ENCODE data around the gene HIPK2. TPM values are rescaled to one million over a fixed set of nuclear protein-coding genes. Genes with fewer than 3 reads are reported as not detected.

Gene HIPK2
- total and polyA plus RNA-seq, 2 experiments from 2014 or later, result 7.3 to 16.9 TPM

DNA sequence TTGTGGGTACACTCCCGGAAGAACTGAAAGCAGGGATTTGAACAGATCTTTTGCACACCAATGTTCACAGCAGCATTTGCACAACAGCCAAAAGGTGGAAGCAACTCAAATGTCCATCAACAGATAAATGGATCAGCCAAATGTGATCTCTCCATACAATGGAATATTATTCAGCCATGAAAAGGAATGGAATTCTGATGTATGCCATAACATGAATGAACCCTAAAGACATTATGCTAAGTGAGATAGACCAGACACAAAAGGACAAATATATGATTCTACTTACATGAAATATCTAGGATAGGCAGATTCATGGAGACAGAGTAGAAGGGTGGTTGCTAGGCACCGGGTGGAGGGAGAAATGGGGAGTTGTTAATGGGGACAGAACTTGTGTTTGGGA is 217.6 kb downstream of the HIPK2 start:
- Histone ChIP-seq H4K20me1 (replicated peaks; ENCODE audit: insufficient read depth) (no peaks in the 10 kb centered on the region), H3K4me2 (no peak overlapping the region), H3K36me3 (ENCODE audit: insufficient read depth) (no peaks in the 10 kb centered on the region), H3K4me3 (no peak overlapping the region), H3K27me3 (ENCODE audit: insufficient read depth) (no peaks in the 10 kb centered on the region), H3K4me1 (ENCODE audit: insufficient read depth) (0 out of 2 replicates have a peak, but pooled peaks cover 3% of the 10 kb centered on the region), H3K9me2 (ENCODE audit: insufficient read depth) (no peaks in the 10 kb centered on the region), H3F3A (replicated peaks; ENCODE audit: low read depth) (no peaks in the 10 kb centered on the region), H3K79me2 (replicated peaks; ENCODE audit: insufficient read depth) (no peaks in the 10 kb centered on the region), H2AFZ (no peak overlapping the region), H3K27ac (ENCODE audit: low read depth) (no peak overlapping the region)
- H3K9me3 Mint-ChIP-seq, result no peaks in the 10 kb centered on the region; the same call in 2 of the 3 replicates
- H3K4me1 Mint-ChIP-seq, result peaks cover 6% of the 10 kb centered on the region; the same call in 2 of the 3 replicates
- TF ChIP-seq CREB1 (CRISPR knock-in tag; IDR thresholded peaks at IDR 0.05; ENCODE audit: low read depth), result no peak
- no peak for TF ChIP-seq NANOG (IDR thresholded peaks at IDR 0.05; ENCODE audit: borderline replicate concordance)
- TF ChIP-seq, protein P1, sequence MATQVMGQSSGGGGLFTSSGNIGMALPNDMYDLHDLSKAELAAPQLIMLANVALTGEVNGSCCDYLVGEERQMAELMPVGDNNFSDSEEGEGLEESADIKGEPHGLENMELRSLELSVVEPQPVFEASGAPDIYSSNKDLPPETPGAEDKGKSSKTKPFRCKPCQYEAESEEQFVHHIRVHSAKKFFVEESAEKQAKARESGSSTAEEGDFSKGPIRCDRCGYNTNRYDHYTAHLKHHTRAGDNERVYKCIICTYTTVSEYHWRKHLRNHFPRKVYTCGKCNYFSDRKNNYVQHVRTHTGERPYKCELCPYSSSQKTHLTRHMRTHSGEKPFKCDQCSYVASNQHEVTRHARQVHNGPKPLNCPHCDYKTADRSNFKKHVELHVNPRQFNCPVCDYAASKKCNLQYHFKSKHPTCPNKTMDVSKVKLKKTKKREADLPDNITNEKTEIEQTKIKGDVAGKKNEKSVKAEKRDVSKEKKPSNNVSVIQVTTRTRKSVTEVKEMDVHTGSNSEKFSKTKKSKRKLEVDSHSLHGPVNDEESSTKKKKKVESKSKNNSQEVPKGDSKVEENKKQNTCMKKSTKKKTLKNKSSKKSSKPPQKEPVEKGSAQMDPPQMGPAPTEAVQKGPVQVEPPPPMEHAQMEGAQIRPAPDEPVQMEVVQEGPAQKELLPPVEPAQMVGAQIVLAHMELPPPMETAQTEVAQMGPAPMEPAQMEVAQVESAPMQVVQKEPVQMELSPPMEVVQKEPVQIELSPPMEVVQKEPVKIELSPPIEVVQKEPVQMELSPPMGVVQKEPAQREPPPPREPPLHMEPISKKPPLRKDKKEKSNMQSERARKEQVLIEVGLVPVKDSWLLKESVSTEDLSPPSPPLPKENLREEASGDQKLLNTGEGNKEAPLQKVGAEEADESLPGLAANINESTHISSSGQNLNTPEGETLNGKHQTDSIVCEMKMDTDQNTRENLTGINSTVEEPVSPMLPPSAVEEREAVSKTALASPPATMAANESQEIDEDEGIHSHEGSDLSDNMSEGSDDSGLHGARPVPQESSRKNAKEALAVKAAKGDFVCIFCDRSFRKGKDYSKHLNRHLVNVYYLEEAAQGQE (IDR thresholded peaks at IDR 0.05; ENCODE audit: unreplicated experiment), result no peak
- no peak for TF ChIP-seq EZH2phosphoT487 (IDR thresholded peaks at IDR 0.05; ENCODE audit: unreplicated experiment)
- TF ChIP-seq, protein P2, sequence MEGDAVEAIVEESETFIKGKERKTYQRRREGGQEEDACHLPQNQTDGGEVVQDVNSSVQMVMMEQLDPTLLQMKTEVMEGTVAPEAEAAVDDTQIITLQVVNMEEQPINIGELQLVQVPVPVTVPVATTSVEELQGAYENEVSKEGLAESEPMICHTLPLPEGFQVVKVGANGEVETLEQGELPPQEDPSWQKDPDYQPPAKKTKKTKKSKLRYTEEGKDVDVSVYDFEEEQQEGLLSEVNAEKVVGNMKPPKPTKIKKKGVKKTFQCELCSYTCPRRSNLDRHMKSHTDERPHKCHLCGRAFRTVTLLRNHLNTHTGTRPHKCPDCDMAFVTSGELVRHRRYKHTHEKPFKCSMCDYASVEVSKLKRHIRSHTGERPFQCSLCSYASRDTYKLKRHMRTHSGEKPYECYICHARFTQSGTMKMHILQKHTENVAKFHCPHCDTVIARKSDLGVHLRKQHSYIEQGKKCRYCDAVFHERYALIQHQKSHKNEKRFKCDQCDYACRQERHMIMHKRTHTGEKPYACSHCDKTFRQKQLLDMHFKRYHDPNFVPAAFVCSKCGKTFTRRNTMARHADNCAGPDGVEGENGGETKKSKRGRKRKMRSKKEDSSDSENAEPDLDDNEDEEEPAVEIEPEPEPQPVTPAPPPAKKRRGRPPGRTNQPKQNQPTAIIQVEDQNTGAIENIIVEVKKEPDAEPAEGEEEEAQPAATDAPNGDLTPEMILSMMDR (conservative IDR thresholded peaks at IDR 0.05; ENCODE audit: low read depth in 2 of 2), result no peak
- no peak for TF ChIP-seq ZNF331 (CRISPR knock-in tag; IDR thresholded peaks at IDR 0.05; ENCODE audit: low read depth)
- TF ChIP-seq POLR2AphosphoS5 (IDR thresholded peaks at IDR 0.05; ENCODE audit: low read depth), result no peak
- TF ChIP-seq STAT1 (IDR thresholded peaks at IDR 0.05; ENCODE audit: unreplicated experiment), result no peak
- TF ChIP-seq EZH2 (IDR thresholded peaks at IDR 0.05; ENCODE audit: low read depth, unreplicated experiment), result no peak
- TF ChIP-seq, protein P3, sequence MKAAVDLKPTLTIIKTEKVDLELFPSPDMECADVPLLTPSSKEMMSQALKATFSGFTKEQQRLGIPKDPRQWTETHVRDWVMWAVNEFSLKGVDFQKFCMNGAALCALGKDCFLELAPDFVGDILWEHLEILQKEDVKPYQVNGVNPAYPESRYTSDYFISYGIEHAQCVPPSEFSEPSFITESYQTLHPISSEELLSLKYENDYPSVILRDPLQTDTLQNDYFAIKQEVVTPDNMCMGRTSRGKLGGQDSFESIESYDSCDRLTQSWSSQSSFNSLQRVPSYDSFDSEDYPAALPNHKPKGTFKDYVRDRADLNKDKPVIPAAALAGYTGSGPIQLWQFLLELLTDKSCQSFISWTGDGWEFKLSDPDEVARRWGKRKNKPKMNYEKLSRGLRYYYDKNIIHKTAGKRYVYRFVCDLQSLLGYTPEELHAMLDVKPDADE (IDR thresholded peaks at IDR 0.05), result no peak
- no peak for TF ChIP-seq ZNF114 (CRISPR knock-in tag; IDR thresholded peaks at IDR 0.05)
- TF ChIP-seq JUNB (IDR thresholded peaks at IDR 0.05; ENCODE audit: unreplicated experiment), result no peak
- TF ChIP-seq, protein P4, sequence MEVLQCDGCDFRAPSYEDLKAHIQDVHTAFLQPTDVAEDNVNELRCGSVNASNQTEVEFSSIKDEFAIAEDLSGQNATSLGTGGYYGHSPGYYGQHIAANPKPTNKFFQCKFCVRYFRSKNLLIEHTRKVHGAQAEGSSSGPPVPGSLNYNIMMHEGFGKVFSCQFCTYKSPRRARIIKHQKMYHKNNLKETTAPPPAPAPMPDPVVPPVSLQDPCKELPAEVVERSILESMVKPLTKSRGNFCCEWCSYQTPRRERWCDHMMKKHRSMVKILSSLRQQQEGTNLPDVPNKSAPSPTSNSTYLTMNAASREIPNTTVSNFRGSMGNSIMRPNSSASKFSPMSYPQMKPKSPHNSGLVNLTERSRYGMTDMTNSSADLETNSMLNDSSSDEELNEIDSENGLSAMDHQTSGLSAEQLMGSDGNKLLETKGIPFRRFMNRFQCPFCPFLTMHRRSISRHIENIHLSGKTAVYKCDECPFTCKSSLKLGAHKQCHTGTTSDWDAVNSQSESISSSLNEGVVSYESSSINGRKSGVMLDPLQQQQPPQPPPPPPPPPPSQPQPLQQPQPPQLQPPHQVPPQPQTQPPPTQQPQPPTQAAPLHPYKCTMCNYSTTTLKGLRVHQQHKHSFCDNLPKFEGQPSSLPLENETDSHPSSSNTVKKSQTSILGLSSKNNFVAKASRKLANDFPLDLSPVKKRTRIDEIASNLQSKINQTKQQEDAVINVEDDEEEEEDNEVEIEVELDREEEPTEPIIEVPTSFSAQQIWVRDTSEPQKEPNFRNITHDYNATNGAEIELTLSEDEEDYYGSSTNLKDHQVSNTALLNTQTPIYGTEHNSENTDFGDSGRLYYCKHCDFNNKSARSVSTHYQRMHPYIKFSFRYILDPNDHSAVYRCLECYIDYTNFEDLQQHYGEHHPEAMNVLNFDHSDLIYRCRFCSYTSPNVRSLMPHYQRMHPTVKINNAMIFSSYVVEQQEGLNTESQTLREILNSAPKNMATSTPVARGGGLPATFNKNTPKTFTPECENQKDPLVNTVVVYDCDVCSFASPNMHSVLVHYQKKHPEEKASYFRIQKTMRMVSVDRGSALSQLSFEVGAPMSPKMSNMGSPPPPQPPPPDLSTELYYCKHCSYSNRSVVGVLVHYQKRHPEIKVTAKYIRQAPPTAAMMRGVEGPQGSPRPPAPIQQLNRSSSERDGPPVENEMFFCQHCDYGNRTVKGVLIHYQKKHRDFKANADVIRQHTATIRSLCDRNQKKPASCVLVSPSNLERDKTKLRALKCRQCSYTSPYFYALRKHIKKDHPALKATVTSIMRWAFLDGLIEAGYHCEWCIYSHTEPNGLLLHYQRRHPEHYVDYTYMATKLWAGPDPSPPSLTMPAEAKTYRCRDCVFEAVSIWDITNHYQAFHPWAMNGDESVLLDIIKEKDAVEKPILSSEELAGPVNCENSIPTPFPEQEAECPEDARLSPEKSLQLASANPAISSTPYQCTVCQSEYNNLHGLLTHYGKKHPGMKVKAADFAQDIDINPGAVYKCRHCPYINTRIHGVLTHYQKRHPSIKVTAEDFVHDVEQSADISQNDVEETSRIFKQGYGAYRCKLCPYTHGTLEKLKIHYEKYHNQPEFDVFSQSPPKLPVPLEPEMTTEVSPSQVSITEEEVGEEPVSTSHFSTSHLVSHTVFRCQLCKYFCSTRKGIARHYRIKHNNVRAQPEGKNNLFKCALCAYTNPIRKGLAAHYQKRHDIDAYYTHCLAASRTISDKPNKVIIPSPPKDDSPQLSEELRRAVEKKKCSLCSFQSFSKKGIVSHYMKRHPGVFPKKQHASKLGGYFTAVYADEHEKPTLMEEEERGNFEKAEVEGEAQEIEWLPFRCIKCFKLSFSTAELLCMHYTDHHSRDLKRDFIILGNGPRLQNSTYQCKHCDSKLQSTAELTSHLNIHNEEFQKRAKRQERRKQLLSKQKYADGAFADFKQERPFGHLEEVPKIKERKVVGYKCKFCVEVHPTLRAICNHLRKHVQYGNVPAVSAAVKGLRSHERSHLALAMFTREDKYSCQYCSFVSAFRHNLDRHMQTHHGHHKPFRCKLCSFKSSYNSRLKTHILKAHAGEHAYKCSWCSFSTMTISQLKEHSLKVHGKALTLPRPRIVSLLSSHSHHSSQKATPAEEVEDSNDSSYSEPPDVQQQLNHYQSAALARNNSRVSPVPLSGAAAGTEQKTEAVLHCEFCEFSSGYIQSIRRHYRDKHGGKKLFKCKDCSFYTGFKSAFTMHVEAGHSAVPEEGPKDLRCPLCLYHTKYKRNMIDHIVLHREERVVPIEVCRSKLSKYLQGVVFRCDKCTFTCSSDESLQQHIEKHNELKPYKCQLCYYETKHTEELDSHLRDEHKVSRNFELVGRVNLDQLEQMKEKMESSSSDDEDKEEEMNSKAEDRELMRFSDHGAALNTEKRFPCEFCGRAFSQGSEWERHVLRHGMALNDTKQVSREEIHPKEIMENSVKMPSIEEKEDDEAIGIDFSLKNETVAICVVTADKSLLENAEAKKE (CRISPR knock-in tag; IDR thresholded peaks at IDR 0.05), result no peak
- ATAC-seq (no peak), DNase-seq (ENCODE audit: low spot score) (no peak)
- H3K27me3 Mint-ChIP-seq (ENCODE audit: insufficient read depth, low read depth, poor library complexity), result peaks cover 3% of the 10 kb centered on the region
- no peak overlapping the region for H3K4me3 Mint-ChIP-seq
- H3K36me3 Mint-ChIP-seq (ENCODE audit: low read depth), result no peaks in the 10 kb centered on the region
- no peak overlapping the region for H3K27ac Mint-ChIP-seq

All from GM23338 (cell line).